Measurements from ENCODE around the gene CDA. TPM values are rescaled to one million over a fixed set of nuclear protein-coding genes. Genes with fewer than 3 reads are reported as not detected.

CDA gene
- total and polyA plus RNA-seq, 2 of the 8 experiments (the other 6 are each of a cell fraction or from before 2014, with no cell fraction given): 4.4 to 11.3 TPM

- Histone ChIP-seq H4K8ac (ENCODE audit: extremely low read depth, insufficient read depth, low read length) (no peak overlapping the region), H2BK120ac (replicated peaks; ENCODE audit: low read depth, low read length) (no peak overlapping the region), H3K14ac (ENCODE audit: insufficient read length) (no peak overlapping the region), H2BK15ac (ENCODE audit: low read length) (peak overlapping the region; percentile 53; the same call in 1 of the 2 replicates), H3K23me2 (ENCODE audit: low read depth, low read length) (no peaks in the 10 kb centered on the region), H3K4ac (replicated peaks; ENCODE audit: insufficient read length, low read depth, low read length) (no peak overlapping the region), H3K36me3 (ENCODE audit: control insufficient read depth in 2 of 4, insufficient read depth in 4 of 4, low read length in 3 of 4) (no peaks in the 10 kb centered on the region), H2BK20ac (ENCODE audit: low read length) (peak overlapping the region; percentile 65; the same call in 1 of the 2 replicates), H3K4me2 (ENCODE audit: insufficient read depth in 1 of 2, low read depth in 2 of 2, low read length in 2 of 2) (peak overlapping the region in 1 of 2 experiments; percentile 5; a peak in 1 of 4 replicates), H2AFZ (ENCODE audit: low read length) (no peak overlapping the region), H2AK5ac (ENCODE audit: low read depth, low read length) (no peak overlapping the region), H4K20me1 (replicated peaks in 1 of 2; ENCODE audit: control insufficient read depth in 1 of 2, insufficient read depth in 2 of 2, low read length in 2 of 2) (no peaks in the 10 kb centered on the region), H2BK12ac (ENCODE audit: low read depth, low read length) (0 out of 2 replicates have a peak overlapping the region, but pooled peaks have one; percentile 55), H3K27me3 (replicated peaks in 1 of 4; ENCODE audit: control insufficient read depth in 3 of 4, extremely low read depth in 1 of 4, insufficient read depth in 3 of 4, low read length in 3 of 4) (no peaks in the 10 kb centered on the region), H3K4me3 (ENCODE audit: extremely low read depth in 1 of 4, insufficient read depth in 2 of 4, low read depth in 3 of 4, low read length in 4 of 4) (no peak overlapping the region), H3K23ac (ENCODE audit: insufficient read length) (no peak overlapping the region), H3K27ac (ENCODE audit: low read depth, low read length) (no peak overlapping the region), H4K5ac (ENCODE audit: insufficient read length, low read depth, low read length) (no peak overlapping the region), H4K91ac (replicated peaks; ENCODE audit: insufficient read length, low read length) (peak overlapping the region; percentile 0), H3K79me1 (ENCODE audit: low read depth, low read length) (no peaks in the 10 kb centered on the region), H3K56ac (replicated peaks; ENCODE audit: insufficient read length, low read depth, low read length) (no peak overlapping the region), H3K9ac (replicated peaks in 1 of 4; ENCODE audit: extremely low read depth in 1 of 4, low read depth in 3 of 4, low read length in 3 of 4) (no peak overlapping the region), H3K79me2 (ENCODE audit: control insufficient read depth in 1 of 2, insufficient read depth in 2 of 2, low read length in 2 of 2) (no peaks in the 10 kb centered on the region), H3K4me1 (replicated peaks in 1 of 4; ENCODE audit: control insufficient read depth in 3 of 4, insufficient read depth in 4 of 4, low read length in 3 of 4) (peaks cover 0 to 16% (median 11%) of the 10 kb centered on the region in 4 experiments; a peak in 5 of 7 replicates), H3K18ac (ENCODE audit: extremely low read depth, low read length) (no peak overlapping the region; the same call in 1 of the 2 replicates), H2BK5ac (ENCODE audit: low read depth, low read length) (no peak overlapping the region), H3K9me3 (ENCODE audit: insufficient read depth in 2 of 2, low read depth in 1 of 2, low read length in 1 of 2) (no peaks in the 10 kb centered on the region)
- 78% methylated on average over 7 of the region's 7 CpGs; no CpG with 5 or more reads in 1 of the 2 experiments for WGBS, 2 experiments (ENCODE audit: extremely low coverage in 1 of 2, insufficient coverage in 1 of 2, insufficient read length in 1 of 2, insufficient replicate concordance in 2 of 2, low coverage in 1 of 2, low lambda C conversion rate in 2 of 2, missing lambda C conversion rate in 1 of 2)
- FAIRE-seq (no peak), DNase-seq (ENCODE audit: low read depth in 1 of 2, low spot score in 2 of 2) (no peak)
- CTCF ChIA-PET (ENCODE audit: partially characterized antibody): interaction anchor here (0.8 to 3.4 kb wide), 6 partner anchors 14 to 107 kb away, joined by 3 to 28 read pairs (median 7); partner anchors contain the start of gene PINK1
- POLR2A ChIA-PET (ENCODE audit: partially characterized antibody): interaction anchor here (0.6 to 1.4 kb wide), 3 partner anchors 28 to 196 kb away, joined by 3 read pairs; no protein-coding TSS in a partner anchor
- no peak for TF ChIP-seq PHF8 (conservative IDR thresholded peaks at IDR 0.05; ENCODE audit: low read depth, low read length)
- no peak for TF ChIP-seq ATF3 (IDR thresholded peaks at IDR 0.05; ENCODE audit: insufficient read depth, low read depth, low read length)
- no peak for TF ChIP-seq TBP (IDR thresholded peaks at IDR 0.05; ENCODE audit: low read depth, low read length)
- TF ChIP-seq CEBPB (IDR thresholded peaks at IDR 0.05; ENCODE audit: low read depth, low read length): no peak
- no peak for TF ChIP-seq KDM5A (IDR thresholded peaks at IDR 0.05; ENCODE audit: low read length)
- no peak for TF ChIP-seq NRF1 (IDR thresholded peaks at IDR 0.05; ENCODE audit: low read depth, low read length)
- TF ChIP-seq USF2 (IDR thresholded peaks at IDR 0.05; ENCODE audit: low read length): no peak
- TF ChIP-seq MAFK (IDR thresholded peaks at IDR 0.05; ENCODE audit: low read depth, low read length): no peak
- TF ChIP-seq TEAD4 (IDR thresholded peaks at IDR 0.05; ENCODE audit: low read depth, low read length): no peak
- TF ChIP-seq BCL11A (IDR thresholded peaks at IDR 0.05; ENCODE audit: low read depth in 2 of 2, low read length in 2 of 2): no peak
- TF ChIP-seq BACH1 (IDR thresholded peaks at IDR 0.05; ENCODE audit: low read length): no peak
- TF ChIP-seq SIN3A (conservative IDR thresholded peaks at IDR 0.05 in 1 of 2, IDR thresholded peaks at IDR 0.05 in 1 of 2; ENCODE audit: low read depth in 1 of 2, low read length in 2 of 2): no peak
These were observed 1.4 kb downstream of the CDA start for GRCh38 chr1:20590306-20590777.

Data from H1 (cell line).